Ovary (tissue), 9 donors: ENCODE results near the gene FAM209A. TPM values are rescaled to one million over a fixed set of nuclear protein-coding genes. Genes with fewer than 3 reads are reported as not detected.
"Not testable (repeated sequence)": the region's sequence is repeated elsewhere in the genome, so short reads cannot be mapped to it uniquely, and the experiment has no call there.

Experiments used
- DNase-seq, 5 donors: peaks; one replicate each; pipeline ENCODE4 v3.0.0-alpha.2; 2019 to 2020
- H3K27ac ChIP-seq, 2 donors: fragments of 200-600 bp; one replicate each; pipeline versions ENCODE4 v1.5.1 to v1.8.0; 2019 to 2022
- H3K27me3 ChIP-seq: fragments of 200-600 bp; one replicate; pipeline ENCODE4 v1.8.0; 2022
- H3K36me3 ChIP-seq: fragments of 200-600 bp; sonication (generic); one replicate; pipeline ENCODE4 v1.5.1; 2019
- H3K4me1 ChIP-seq: one replicate; pipeline ENCODE4 v1.8.1; 2013; ENCODE audit warnings: mild to moderate bottlenecking, moderate library complexity; ENCODE audit not compliant: insufficient read depth
- H3K4me3 ChIP-seq: fragments of 200-600 bp; sonication (generic); one replicate; pipeline ENCODE4 v1.5.1; 2017
- H3K9me3 ChIP-seq, 2 donors: fragments of 200-600 bp in 1 of 2; sonication (generic) in 1 of 2; one replicate each; pipeline versions ENCODE4 v1.5.1 to v1.8.1; 2013 to 2019; ENCODE audit warnings: mild to moderate bottlenecking in 1 of 2, moderate library complexity in 1 of 2
- EP300 ChIP-seq: sonication (generic); formaldehyde crosslinking; IDR thresholded peaks from one replicate; pipeline ENCODE4 v1.6.1; 2017; ENCODE audit warnings: antibody characterized with exemption
- POLR2A ChIP-seq: fragments of 450-650 bp; IDR thresholded peaks from one replicate; pipeline ENCODE4 v1.6.1; 2017; ENCODE audit warnings: antibody characterized with exemption, mild to moderate bottlenecking, moderate library complexity
- WGBS, 3 donors: extraction: QIAGEN DNeasy Blood & Tissue Kit in 1 of 3; methylation state at CpG; one replicate each; pipeline versions ENCODE4 v1.1.5 to v1.1.7; 2013 to 2017; 5-methylcytosine and 5-hydroxymethylcytosine counted together
- intact Hi-C, 4 donors: fragments of 100-400 bp; cut with DNase I; formaldehyde crosslinking; loops; one replicate each; pipeline versions ENCODE4 v1.11.0 to v1.15.1; 2022 to 2023
- polyA plus RNA-seq, 2 donors: library from polyadenylated mRNA; stranded (reverse); fragments of 200-250 nt in 1 of 2; fragments of 350-450 nt in 1 of 2; fragmentation: Illumina TruSeq in 1 of 2; extraction: RNeasy Lipid Tissue Mini Kit (QIAGEN cat#74804) in 1 of 2; gene quantifications; one replicate each; pipeline ENCODE4 v1.2.3, GENCODE V29; 2013 to 2014
- total RNA-seq, 7 donors: library from RNA; depleted of rRNA in 2 of 7; stranded (reverse); fragments of >200 nt in 2 of 7; fragmentation: NEBNext Ultra II Directional in 3 of 7; extraction: Animal tissue kit (Norgen Biotek cat#: 25700) in 3 of 7; gene quantifications; one replicate each; pipeline versions ENCODE4 v1.1.0 to v1.2.4, GENCODE V29; 2016 to 2023
- TF ChIP-seq, protein P1 (sequence below), 3 donors: fragments of 450-650 bp in 2 of 3; fragments of 200-600 bp in 1 of 3; IDR thresholded peaks; one replicate each; pipeline versions ENCODE4 v1.5.1 to v1.8.0; 2016 to 2022; ENCODE audit warnings: antibody characterized with exemption in 3 of 3, mild to moderate bottlenecking in 1 of 3
- donor health status: DM: no; HTN: no; CAD: no; lungs with moderate emphysema.
- donor health status: DM: no; HTN: no; CAD: no.
- donor health status: Bipolar disorder and iron deficiency.
- donor health status: DM: yes; HTN: yes; CAD: no.
- donor health status: DM: no; HTN: no; CAD: no.
- donor health status: DM: yes; HTN: yes; CAD: no.

FAM209A gene
- total and polyA plus RNA-seq, 9 donors: 0.18 to 0.27 TPM; not detected in 7

DNA sequence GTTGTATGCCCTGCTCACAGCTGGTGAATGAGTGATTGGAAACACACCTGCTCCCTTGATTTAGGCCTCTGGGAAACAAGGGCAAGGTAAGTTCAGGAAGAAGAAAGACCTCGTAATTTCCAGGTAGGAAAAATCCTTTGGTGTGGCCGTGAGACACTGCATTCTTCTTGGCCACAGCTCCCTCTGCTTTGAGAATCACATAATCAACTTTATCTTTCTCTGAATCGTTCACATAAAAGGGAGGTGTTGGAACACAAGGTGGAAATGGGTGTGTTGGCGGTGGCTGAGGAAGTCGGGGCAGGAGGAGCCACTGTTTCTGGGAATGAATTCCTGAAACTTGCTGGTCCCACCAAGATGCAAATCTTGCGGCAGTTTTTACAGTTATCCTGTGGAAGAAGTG is 34.4 kb downstream of the FAM209A start:
- Histone ChIP-seq H3K36me3 (no peaks in the 10 kb centered on the region), H3K4me1 (peaks cover 2% of the 10 kb centered on the region), H3K27ac (no peak overlapping the region), H3K4me3 (no peak overlapping the region), H3K27me3 (no peaks in the 10 kb centered on the region), H3K9me3 (no peaks in the 10 kb centered on the region)
- TF ChIP-seq POLR2A (no peak), EP300 (no peak)
- TF ChIP-seq, protein P1, sequence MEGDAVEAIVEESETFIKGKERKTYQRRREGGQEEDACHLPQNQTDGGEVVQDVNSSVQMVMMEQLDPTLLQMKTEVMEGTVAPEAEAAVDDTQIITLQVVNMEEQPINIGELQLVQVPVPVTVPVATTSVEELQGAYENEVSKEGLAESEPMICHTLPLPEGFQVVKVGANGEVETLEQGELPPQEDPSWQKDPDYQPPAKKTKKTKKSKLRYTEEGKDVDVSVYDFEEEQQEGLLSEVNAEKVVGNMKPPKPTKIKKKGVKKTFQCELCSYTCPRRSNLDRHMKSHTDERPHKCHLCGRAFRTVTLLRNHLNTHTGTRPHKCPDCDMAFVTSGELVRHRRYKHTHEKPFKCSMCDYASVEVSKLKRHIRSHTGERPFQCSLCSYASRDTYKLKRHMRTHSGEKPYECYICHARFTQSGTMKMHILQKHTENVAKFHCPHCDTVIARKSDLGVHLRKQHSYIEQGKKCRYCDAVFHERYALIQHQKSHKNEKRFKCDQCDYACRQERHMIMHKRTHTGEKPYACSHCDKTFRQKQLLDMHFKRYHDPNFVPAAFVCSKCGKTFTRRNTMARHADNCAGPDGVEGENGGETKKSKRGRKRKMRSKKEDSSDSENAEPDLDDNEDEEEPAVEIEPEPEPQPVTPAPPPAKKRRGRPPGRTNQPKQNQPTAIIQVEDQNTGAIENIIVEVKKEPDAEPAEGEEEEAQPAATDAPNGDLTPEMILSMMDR (IDR thresholded peaks at IDR 0.05): no peak
- WGBS, 3 donors: 63 to 67% (median 65%) methylated on average over 6 of the region's 6 CpGs
- intact Hi-C loops: loop anchor here in 1 of 4 donors (10.0 kb wide), 1 partner anchor 786 kb away; no protein-coding TSS in a partner anchor
- DNase-seq: no peak

GRCh38 chr20:56564526-56564925 is 40.0 kb downstream of the FAM209A start:
- H3K27ac ChIP-seq, H3K9me3 ChIP-seq, intact Hi-C loops, H3K36me3 ChIP-seq, H3K4me3 ChIP-seq, DNase-seq, H3K4me1 ChIP-seq, H3K27me3 ChIP-seq: not testable (repeated sequence)
- WGBS, 3 donors: 86 to 95% (median 93%) methylated on average over 6 of the region's 6 CpGs

GRCh38 chr20:56565511-56565910 is 41.0 kb downstream of the FAM209A start:
- H3K4me1 ChIP-seq: no peaks in the 10 kb centered on the region
- WGBS, 3 donors: 81 to 83% (median 82%) methylated on average over 4 of the region's 4 CpGs
- no peaks in the 10 kb centered on the region for H3K27me3 ChIP-seq
- H3K4me3 ChIP-seq: no peak overlapping the region
- no peak for TF ChIP-seq EP300
- TF ChIP-seq POLR2A: no peak
- TF ChIP-seq, protein P1 (IDR thresholded peaks at IDR 0.05): no peak
- intact Hi-C loops: no loop called here
- no peaks in the 10 kb centered on the region for H3K36me3 ChIP-seq
- H3K27ac ChIP-seq: no peak overlapping the region
- no peak for DNase-seq
- no peaks in the 10 kb centered on the region for H3K9me3 ChIP-seq

GRCh38 chr20:56566621-56567020 is 42.1 kb downstream of the FAM209A start:
- Histone ChIP-seq H3K4me1 (no peaks in the 10 kb centered on the region), H3K36me3 (no peaks in the 10 kb centered on the region), H3K9me3 (no peaks in the 10 kb centered on the region), H3K27ac (no peak overlapping the region), H3K27me3 (no peaks in the 10 kb centered on the region), H3K4me3 (no peak overlapping the region)
- 49 to 65% (median 61%) methylated on average over 3 of the region's 3 CpGs for WGBS, 3 donors
- intact Hi-C loops: no loop called here
- no peak for DNase-seq
- TF ChIP-seq POLR2A (no peak), EP300 (no peak)
- TF ChIP-seq, protein P1 (IDR thresholded peaks at IDR 0.05): no peak

DNA sequence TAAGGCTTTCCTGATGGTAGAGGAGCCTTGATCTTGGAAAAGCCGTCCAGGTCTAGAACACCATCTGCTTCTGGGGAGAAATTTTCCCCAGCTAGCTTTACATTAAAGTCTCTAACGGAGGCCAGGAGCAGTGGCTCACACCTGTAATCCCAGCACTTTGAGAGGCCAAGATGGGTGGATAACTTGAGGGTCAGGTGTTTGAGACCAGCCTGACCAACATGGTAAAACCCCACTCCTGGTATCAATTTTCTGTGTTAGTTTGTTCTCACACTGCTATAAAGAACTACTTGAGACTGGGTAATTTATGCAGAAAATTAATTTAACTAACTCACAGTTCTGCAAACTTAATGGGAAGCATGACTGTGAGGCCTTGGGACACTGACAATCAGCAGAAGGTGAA is 46.3 kb downstream of the FAM209A start:
- DNase-seq: no peak
- TF ChIP-seq, protein P1 (IDR thresholded peaks at IDR 0.05): no peak
- no peak for TF ChIP-seq EP300
- no peak for TF ChIP-seq POLR2A
- Histone ChIP-seq H3K4me1 (no peaks in the 10 kb centered on the region), H3K27me3 (no peaks in the 10 kb centered on the region), H3K27ac (no peak overlapping the region), H3K9me3 (no peaks in the 10 kb centered on the region), H3K36me3 (no peaks in the 10 kb centered on the region), H3K4me3 (no peak overlapping the region)
- intact Hi-C loops: loop anchor here in 1 of 4 donors (5.0 kb wide), 1 partner anchor 411 kb away; no protein-coding TSS in a partner anchor
- 27 to 43% (median 42%) methylated on average over 2 of the region's 2 CpGs for WGBS, 3 donors
